ENCODE data around the gene TNIP2.

- no peak for TF ChIP-seq POLR2A (IDR thresholded peaks at IDR 0.05; ENCODE audit: low read length)
- TF ChIP-seq GATA1 (IDR thresholded peaks at IDR 0.05; ENCODE audit: low read depth, low read length): no peak
These were observed 27.7 kb upstream of the TNIP2 start for GRCh38 chr4:2783790-2784189.
